Measurements from ENCODE around the gene NOTCH3. TPM values are rescaled to one million over a fixed set of nuclear protein-coding genes. Genes with fewer than 3 reads are reported as not detected.

The NOTCH3 gene
- total RNA-seq, 1 donor from 2014 or later: 60.3 TPM

Small RNA genes within 50 kb of the gene (microRNA-seq; reads per million reads assigned to microRNA genes)
- not detected for gene MIR6795 (ENCODE audit: borderline number of aligned reads)

Other genes with a start within 250 kb of the NOTCH3 start
- gene SLC1A6, start 221.1 kb downstream of the NOTCH3 start, total RNA-seq: not detected
- not detected for gene CASP14, start 151.5 kb downstream of the NOTCH3 start, total RNA-seq
- gene OR1I1, start 118.8 kb downstream of the NOTCH3 start, total RNA-seq: not detected
- gene SYDE1, start 93.6 kb downstream of the NOTCH3 start, total RNA-seq: 38.6 TPM
- 0.35 TPM for gene EPHX3, start 31.5 kb upstream of the NOTCH3 start, total RNA-seq
- 96.3 TPM for gene BRD4, start 131.5 kb upstream of the NOTCH3 start, total RNA-seq
- gene AKAP8, start 178.8 kb upstream of the NOTCH3 start, total RNA-seq: 38.3 TPM
- gene AKAP8L, start 218.0 kb upstream of the NOTCH3 start, total RNA-seq: 63.8 TPM
- 37.6 TPM for gene WIZ, start 249.0 kb upstream of the NOTCH3 start, total RNA-seq